ENCODE results near the gene P4HA1.

The P4HA1 gene

DNA sequence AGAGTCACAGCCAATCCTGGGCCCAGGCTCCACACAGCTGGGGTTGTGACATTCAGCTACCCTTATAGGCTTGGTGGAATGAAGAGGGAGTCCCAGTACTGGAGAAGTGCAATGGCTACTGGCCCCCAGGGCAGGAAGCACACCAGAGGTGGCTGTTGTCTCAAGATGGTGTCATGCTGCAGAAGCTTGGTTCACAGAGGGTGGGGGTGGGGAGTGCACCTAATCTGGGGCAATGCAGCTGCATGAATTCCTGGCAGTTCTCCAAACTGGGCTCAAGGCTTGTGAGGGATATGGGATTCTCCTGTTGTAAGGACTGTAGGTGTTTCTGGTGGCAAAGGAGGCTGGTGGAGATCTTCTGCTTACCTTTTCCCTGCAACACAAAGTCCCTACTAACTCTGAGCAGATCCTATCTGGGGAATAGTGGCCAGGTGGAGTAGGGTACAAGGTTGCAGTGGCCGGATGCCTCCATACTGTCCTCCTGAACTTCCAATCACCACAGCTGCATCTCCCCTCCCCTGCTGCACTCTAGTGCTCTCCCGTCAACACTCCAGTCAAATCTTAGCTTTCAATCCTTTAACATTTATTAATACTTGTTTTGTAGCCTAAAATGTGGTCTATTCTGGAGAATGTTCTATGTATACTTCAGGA lies 114.7 kb downstream of the P4HA1 start:
- DNase-seq (ENCODE audit: extremely low read depth in 1 of 2, low read depth in 1 of 2): no peak

GRCh38 chr10:72981028-72981881 lies 115.4 kb downstream of the P4HA1 start:
- DNase-seq (ENCODE audit: extremely low read depth in 1 of 2, low read depth in 1 of 2): no peak

- DNase-seq (ENCODE audit: extremely low read depth in 1 of 2, low read depth in 1 of 2): no peak
Measured at GRCh38 chr10:72980348-72980747, 116.3 kb downstream of the P4HA1 start.

DNA sequence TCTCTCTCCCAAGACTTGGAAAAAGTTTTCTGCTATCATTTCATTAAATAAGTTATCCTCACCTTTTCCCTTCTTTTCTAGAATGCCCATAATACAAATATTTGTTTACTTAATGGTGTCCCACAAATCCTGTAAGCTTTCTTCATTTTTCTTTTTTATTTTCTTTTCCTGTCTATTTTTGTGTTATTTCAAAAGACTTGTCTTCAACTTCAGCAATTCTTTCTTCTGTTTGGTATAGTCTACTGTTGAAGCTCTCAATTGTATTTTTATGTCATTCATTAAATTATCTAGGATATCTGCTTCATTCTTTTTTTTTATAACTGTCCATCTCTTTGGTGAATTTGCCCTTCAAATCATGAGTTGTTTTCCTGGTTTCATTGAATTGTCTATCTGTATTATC lies 117.0 kb downstream of the P4HA1 start:
- DNase-seq (ENCODE audit: extremely low read depth in 1 of 2, low read depth in 1 of 2): no peak

DNA sequence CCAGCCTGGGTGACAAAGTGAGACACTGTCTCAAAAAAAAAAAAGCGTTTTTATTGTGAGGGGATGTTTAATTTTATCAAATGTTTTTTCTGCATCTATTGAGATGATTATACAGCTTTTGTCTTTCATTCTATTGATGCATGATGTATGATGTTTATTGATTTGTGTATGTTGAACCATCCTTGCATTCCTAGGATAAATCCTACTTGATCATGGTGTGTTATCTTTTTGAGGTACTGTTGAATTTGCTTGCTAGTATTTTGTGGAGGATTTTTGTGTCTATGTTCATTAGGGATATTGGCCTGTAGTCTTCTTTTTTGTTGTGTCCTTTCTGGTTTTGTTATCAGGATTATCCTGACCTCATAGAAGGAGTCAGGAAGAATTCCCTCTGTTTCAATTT lies 119.8 kb downstream of the P4HA1 start:
- no peak for DNase-seq (ENCODE audit: extremely low read depth in 1 of 2, low read depth in 1 of 2)

All from stimulated activated CD8-positive, alpha-beta memory T cell treated with anti-CD3 and anti-CD28 coated beads, Interleukin-7, amount 100 ng/mL, for 48 hours (primary cell).